Measurements from ENCODE around the gene LCA5L.

GRCh38 chr21:39392981-39393380 is 52.6 kb downstream of the LCA5L start:
- TF ChIP-seq POLR2AphosphoS5 (IDR thresholded peaks at IDR 0.05; ENCODE audit: borderline replicate concordance, low read depth, low read length) (no peak), EZH2 (IDR thresholded peaks at IDR 0.05) (no peak)
